Choroid plexus epithelial cell (primary cell): ENCODE data around the gene COX7A1.
A peak's percentile ranks its signal among the peaks of the same experiment; 100 is the strongest.
"Not testable (repeated sequence)": the region's sequence is repeated elsewhere in the genome, so short reads cannot be mapped to it uniquely, and the experiment has no call there.

ENCODE experiments used
- DNase-seq: peaks from one replicate; pipeline ENCODE4 v3.0.0-alpha.2; 2010; ENCODE audit warnings: low read depth
- H3K4me3 ChIP-seq: 2 replicates; pipeline ENCODE4 v1.5.1; 2011; ENCODE audit warnings: low read depth, mild to moderate bottlenecking, control low read depth, low read length, moderate library complexity
- CTCF ChIP-seq: conservative IDR thresholded peaks from 2 replicates; pipeline ENCODE4 v1.5.1; 2011; ENCODE audit warnings: low read depth, mild to moderate bottlenecking, control low read depth, inconsistent platforms, low read length, moderate library complexity

Gene COX7A1

GRCh38 chr19:36141039-36141927 lies 11.0 kb downstream of the COX7A1 start:
- peak overlapping the region; percentile 75 for H3K4me3 ChIP-seq
- TF ChIP-seq CTCF = no peak
- peak; percentile 90 for DNase-seq

- peak; percentile 64 for DNase-seq
- TF ChIP-seq CTCF = no peak
- peak overlapping the region; percentile 75 for H3K4me3 ChIP-seq
Measured at GRCh38 chr19:36140304-36141038, 11.8 kb downstream of the COX7A1 start.

GRCh38 chr19:36139473-36140303 lies 12.6 kb downstream of the COX7A1 start, which contains the start of gene CAPNS1:
CAPNS1 (plus strand) TSS chr19:36140066; CDS start chr19:36141012, 946 bp downstream.
- peak within 1 kb of the TSS; percentile 75 for H3K4me3 ChIP-seq
- TF ChIP-seq CTCF = no peak
- peak; percentile 97 for DNase-seq

GRCh38 chr19:36139120-36139472 lies 13.2 kb downstream of the COX7A1 start:
- TF ChIP-seq CTCF = no peak
- no peak for DNase-seq
- H3K4me3 ChIP-seq = peak overlapping the region; percentile 75

GRCh38 chr19:36136964-36137686 lies 15.1 kb downstream of the COX7A1 start:
- H3K4me3 ChIP-seq = no peak overlapping the region
- no peak for TF ChIP-seq CTCF
- peak; percentile 37 for DNase-seq

- DNase-seq, H3K4me3 ChIP-seq: not testable (repeated sequence)
Measured at GRCh38 chr19:36134867-36135266, 17.4 kb downstream of the COX7A1 start.

- H3K4me3 ChIP-seq = not testable (repeated sequence)
Measured at GRCh38 chr19:36131221-36131620, 21.0 kb downstream of the COX7A1 start.

More at GRCh38 chr19:36131221-36131620, 21.0 kb downstream of the COX7A1 start:
- DNase-seq = not testable (repeated sequence)
